HepG2 (cell line): Measurements from ENCODE around the gene FAM117A. TPM values are rescaled to one million over a fixed set of nuclear protein-coding genes. Genes with fewer than 3 reads are reported as not detected.
A peak's percentile ranks its signal among the peaks of the same experiment; 100 is the strongest.

ENCODE experiments used
- CCDC6 ChIP-seq: sonication (generic); formaldehyde crosslinking; IDR thresholded peaks from 2 replicates; pipeline ENCODE4 v1.8.1; 2022; ENCODE audit warnings: mild to moderate bottlenecking, missing genetic modification reagents, moderate library complexity
- HMG20B ChIP-seq: conservative IDR thresholded peaks from 2 replicates; pipeline ENCODE4 v1.6.1; 2016; ENCODE audit warnings: missing genetic modification reagents, missing compliant biosample characterization
- NPAS2 ChIP-seq: sonication (generic); formaldehyde crosslinking; IDR thresholded peaks from 2 replicates; pipeline ENCODE4 v1.8.0; 2022; ENCODE audit warnings: mild to moderate bottlenecking, missing genetic modification reagents, borderline replicate concordance
- PHB2 ChIP-seq: fragments of 450-650 bp; IDR thresholded peaks from 2 replicates; pipeline ENCODE4 v1.6.1; 2018; ENCODE audit not compliant: partially characterized antibody
- SSRP1 ChIP-seq: IDR thresholded peaks from 2 replicates; pipeline ENCODE4 v1.6.1; 2016; ENCODE audit warnings: control low read depth
- ZNF335 ChIP-seq: sonication (generic); formaldehyde crosslinking; IDR thresholded peaks from 2 replicates; pipeline ENCODE4 v1.4.0; 2020; ENCODE audit warnings: missing genetic modification reagents
- polyA plus RNA-seq, 8 experiments: library from polyadenylated mRNA; depleted of rRNA in 3 of 8; stranded (reverse) in 7 of 8; unstranded in 1 of 8; fragments of >200 nt; fragmentation: Illumina TruSeq in 4 of 8; extraction: Trizol in 4 of 8; gene quantifications; 2 replicates each; pipeline versions ENCODE4 v1.2.1 to v1.2.3, GENCODE V29; 2011 to 2016; ENCODE audit warnings: low read depth in 4 of 8, missing spikeins in 1 of 8, mixed read lengths in 1 of 8; ENCODE audit not compliant: insufficient read depth in 1 of 8
- total RNA-seq, 5 experiments: library from RNA; depleted of rRNA; stranded (reverse); fragments of >200 nt; fragmentation: Illumina TruSeq; extraction: Trizol; gene quantifications; 2 replicates each; pipeline ENCODE4 v1.2.3, GENCODE V29; 2016; ENCODE audit warnings: low read depth in 1 of 5
- TF ChIP-seq, protein P1 (sequence below): sonication (generic); formaldehyde crosslinking; IDR thresholded peaks from 2 replicates; pipeline ENCODE4 v1.5.1; 2020; ENCODE audit warnings: missing genetic modification reagents, mild to moderate bottlenecking, borderline replicate concordance
- TF ChIP-seq, protein P2 (sequence below): sonication (generic); formaldehyde crosslinking; IDR thresholded peaks from 2 replicates; pipeline ENCODE4 v1.4.0; 2020; ENCODE audit warnings: mild to moderate bottlenecking, missing genetic modification reagents
- TF ChIP-seq, protein P3 (sequence below): sonication (generic); formaldehyde crosslinking; conservative IDR thresholded peaks from 2 replicates; pipeline ENCODE4 v1.4.0; 2020; ENCODE audit warnings: missing genetic modification reagents
- TF ChIP-seq, protein P4 (sequence below): IDR thresholded peaks from 2 replicates; pipeline ENCODE4 v1.6.1; 2016
- TF ChIP-seq, protein P5 (sequence below): sonication (generic); formaldehyde crosslinking; IDR thresholded peaks from 2 replicates; pipeline ENCODE4 v1.5.0; 2020; ENCODE audit warnings: mild to moderate bottlenecking, low read depth, missing genetic modification reagents, borderline replicate concordance
- TF ChIP-seq, protein P6 (sequence below): sonication (generic); formaldehyde crosslinking; IDR thresholded peaks from 2 replicates; pipeline ENCODE4 v1.9.0; 2021; ENCODE audit warnings: missing genetic modification reagents, borderline replicate concordance
- TF ChIP-seq, protein P7 (sequence below): sonication (generic); formaldehyde crosslinking; IDR thresholded peaks from 2 replicates; pipeline ENCODE4 v1.4.0; 2020; ENCODE audit warnings: missing genetic modification reagents, borderline replicate concordance

The FAM117A gene
- total and polyA plus RNA-seq, 2 of the 13 experiments (the other 11 are each of a cell fraction or from before 2014, with no cell fraction given): 12.1 to 19.8 TPM

DNA sequence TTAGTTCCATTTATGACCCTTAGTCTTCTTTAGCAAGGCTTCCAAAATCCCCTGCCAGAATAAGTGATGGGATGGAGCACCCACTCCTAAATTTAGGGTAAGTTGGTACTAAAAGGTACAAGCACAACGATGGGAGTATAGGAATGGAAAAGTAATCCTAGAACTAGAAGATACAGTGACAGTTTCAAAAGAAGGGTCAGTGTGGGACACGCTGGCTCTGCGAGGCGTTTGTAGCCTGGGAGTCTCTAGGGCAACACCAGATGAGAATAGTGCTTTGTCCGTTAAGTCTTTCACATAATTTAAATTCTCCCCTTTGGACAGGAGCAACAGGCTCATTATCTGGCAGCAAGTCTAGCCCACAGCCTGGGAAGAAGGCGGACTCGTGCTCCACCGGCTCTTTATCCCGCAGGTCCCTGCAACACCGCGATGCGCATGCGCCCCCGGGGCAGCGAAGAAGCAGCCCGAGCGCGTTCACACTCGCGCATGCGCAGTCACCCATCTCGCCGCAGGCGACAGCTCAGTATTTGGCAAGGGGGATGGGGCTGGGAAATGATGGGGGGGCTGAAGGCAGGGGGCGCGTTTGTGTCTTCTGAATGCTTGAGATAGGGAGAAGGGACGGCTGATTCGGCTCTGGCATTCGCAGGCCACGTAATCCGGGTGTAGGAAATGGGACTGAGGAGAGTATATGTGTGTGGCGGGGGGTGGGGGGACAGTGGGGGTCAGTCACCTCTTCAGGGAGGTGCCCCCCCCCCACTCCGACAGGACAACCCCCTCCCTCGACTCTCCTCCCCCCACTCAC lies 86.6 kb downstream of the FAM117A start (continued):
- TF ChIP-seq NPAS2 (CRISPR knock-in tag) (no peak), SSRP1 (CRISPR knock-in tag) (no peak), CCDC6 (CRISPR knock-in tag) (no peak; the same call in 1 of the 2 replicates), PHB2 (no peak), HMG20B (CRISPR knock-in tag) (no peak), ZNF335 (CRISPR knock-in tag) (no peak)
- TF ChIP-seq, protein P1, sequence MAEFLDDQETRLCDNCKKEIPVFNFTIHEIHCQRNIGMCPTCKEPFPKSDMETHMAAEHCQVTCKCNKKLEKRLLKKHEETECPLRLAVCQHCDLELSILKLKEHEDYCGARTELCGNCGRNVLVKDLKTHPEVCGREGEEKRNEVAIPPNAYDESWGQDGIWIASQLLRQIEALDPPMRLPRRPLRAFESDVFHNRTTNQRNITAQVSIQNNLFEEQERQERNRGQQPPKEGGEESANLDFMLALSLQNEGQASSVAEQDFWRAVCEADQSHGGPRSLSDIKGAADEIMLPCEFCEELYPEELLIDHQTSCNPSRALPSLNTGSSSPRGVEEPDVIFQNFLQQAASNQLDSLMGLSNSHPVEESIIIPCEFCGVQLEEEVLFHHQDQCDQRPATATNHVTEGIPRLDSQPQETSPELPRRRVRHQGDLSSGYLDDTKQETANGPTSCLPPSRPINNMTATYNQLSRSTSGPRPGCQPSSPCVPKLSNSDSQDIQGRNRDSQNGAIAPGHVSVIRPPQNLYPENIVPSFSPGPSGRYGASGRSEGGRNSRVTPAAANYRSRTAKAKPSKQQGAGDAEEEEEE (CRISPR knock-in tag): no peak
- TF ChIP-seq, protein P2, sequence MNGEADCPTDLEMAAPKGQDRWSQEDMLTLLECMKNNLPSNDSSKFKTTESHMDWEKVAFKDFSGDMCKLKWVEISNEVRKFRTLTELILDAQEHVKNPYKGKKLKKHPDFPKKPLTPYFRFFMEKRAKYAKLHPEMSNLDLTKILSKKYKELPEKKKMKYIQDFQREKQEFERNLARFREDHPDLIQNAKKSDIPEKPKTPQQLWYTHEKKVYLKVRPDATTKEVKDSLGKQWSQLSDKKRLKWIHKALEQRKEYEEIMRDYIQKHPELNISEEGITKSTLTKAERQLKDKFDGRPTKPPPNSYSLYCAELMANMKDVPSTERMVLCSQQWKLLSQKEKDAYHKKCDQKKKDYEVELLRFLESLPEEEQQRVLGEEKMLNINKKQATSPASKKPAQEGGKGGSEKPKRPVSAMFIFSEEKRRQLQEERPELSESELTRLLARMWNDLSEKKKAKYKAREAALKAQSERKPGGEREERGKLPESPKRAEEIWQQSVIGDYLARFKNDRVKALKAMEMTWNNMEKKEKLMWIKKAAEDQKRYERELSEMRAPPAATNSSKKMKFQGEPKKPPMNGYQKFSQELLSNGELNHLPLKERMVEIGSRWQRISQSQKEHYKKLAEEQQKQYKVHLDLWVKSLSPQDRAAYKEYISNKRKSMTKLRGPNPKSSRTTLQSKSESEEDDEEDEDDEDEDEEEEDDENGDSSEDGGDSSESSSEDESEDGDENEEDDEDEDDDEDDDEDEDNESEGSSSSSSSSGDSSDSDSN (CRISPR knock-in tag): no peak
- TF ChIP-seq, protein P3, sequence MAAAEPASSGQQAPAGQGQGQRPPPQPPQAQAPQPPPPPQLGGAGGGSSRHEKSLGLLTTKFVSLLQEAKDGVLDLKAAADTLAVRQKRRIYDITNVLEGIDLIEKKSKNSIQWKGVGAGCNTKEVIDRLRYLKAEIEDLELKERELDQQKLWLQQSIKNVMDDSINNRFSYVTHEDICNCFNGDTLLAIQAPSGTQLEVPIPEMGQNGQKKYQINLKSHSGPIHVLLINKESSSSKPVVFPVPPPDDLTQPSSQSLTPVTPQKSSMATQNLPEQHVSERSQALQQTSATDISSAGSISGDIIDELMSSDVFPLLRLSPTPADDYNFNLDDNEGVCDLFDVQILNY (CRISPR knock-in tag): no peak
- TF ChIP-seq, protein P4, sequence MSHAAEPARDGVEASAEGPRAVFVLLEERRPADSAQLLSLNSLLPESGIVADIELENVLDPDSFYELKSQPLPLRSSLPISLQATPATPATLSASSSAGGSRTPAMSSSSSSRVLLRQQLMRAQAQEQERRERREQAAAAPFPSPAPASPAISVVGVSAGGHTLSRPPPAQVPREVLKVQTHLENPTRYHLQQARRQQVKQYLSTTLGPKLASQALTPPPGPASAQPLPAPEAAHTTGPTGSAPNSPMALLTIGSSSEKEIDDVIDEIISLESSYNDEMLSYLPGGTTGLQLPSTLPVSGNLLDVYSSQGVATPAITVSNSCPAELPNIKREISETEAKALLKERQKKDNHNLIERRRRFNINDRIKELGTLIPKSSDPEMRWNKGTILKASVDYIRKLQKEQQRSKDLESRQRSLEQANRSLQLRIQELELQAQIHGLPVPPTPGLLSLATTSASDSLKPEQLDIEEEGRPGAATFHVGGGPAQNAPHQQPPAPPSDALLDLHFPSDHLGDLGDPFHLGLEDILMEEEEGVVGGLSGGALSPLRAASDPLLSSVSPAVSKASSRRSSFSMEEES: no peak
- TF ChIP-seq, protein P5, sequence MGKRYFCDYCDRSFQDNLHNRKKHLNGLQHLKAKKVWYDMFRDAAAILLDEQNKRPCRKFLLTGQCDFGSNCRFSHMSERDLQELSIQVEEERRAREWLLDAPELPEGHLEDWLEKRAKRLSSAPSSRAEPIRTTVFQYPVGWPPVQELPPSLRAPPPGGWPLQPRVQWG (CRISPR knock-in tag): no peak
- TF ChIP-seq, protein P6, sequence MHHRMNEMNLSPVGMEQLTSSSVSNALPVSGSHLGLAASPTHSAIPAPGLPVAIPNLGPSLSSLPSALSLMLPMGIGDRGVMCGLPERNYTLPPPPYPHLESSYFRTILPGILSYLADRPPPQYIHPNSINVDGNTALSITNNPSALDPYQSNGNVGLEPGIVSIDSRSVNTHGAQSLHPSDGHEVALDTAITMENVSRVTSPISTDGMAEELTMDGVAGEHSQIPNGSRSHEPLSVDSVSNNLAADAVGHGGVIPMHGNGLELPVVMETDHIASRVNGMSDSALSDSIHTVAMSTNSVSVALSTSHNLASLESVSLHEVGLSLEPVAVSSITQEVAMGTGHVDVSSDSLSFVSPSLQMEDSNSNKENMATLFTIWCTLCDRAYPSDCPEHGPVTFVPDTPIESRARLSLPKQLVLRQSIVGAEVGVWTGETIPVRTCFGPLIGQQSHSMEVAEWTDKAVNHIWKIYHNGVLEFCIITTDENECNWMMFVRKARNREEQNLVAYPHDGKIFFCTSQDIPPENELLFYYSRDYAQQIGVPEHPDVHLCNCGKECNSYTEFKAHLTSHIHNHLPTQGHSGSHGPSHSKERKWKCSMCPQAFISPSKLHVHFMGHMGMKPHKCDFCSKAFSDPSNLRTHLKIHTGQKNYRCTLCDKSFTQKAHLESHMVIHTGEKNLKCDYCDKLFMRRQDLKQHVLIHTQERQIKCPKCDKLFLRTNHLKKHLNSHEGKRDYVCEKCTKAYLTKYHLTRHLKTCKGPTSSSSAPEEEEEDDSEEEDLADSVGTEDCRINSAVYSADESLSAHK (CRISPR knock-in tag): 0 out of 2 replicates have a peak, but pooled peaks have one; percentile 32
- TF ChIP-seq, protein P7, sequence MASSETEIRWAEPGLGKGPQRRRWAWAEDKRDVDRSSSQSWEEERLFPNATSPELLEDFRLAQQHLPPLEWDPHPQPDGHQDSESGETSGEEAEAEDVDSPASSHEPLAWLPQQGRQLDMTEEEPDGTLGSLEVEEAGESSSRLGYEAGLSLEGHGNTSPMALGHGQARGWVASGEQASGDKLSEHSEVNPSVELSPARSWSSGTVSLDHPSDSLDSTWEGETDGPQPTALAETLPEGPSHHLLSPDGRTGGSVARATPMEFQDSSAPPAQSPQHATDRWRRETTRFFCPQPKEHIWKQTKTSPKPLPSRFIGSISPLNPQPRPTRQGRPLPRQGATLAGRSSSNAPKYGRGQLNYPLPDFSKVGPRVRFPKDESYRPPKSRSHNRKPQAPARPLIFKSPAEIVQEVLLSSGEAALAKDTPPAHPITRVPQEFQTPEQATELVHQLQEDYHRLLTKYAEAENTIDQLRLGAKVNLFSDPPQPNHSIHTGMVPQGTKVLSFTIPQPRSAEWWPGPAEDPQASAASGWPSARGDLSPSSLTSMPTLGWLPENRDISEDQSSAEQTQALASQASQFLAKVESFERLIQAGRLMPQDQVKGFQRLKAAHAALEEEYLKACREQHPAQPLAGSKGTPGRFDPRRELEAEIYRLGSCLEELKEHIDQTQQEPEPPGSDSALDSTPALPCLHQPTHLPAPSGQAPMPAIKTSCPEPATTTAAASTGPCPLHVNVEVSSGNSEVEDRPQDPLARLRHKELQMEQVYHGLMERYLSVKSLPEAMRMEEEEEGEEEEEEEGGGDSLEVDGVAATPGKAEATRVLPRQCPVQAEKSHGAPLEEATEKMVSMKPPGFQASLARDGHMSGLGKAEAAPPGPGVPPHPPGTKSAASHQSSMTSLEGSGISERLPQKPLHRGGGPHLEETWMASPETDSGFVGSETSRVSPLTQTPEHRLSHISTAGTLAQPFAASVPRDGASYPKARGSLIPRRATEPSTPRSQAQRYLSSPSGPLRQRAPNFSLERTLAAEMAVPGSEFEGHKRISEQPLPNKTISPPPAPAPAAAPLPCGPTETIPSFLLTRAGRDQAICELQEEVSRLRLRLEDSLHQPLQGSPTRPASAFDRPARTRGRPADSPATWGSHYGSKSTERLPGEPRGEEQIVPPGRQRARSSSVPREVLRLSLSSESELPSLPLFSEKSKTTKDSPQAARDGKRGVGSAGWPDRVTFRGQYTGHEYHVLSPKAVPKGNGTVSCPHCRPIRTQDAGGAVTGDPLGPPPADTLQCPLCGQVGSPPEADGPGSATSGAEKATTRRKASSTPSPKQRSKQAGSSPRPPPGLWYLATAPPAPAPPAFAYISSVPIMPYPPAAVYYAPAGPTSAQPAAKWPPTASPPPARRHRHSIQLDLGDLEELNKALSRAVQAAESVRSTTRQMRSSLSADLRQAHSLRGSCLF (CRISPR knock-in tag): no peak
